ENCODE results near the gene EBF3. TPM values are rescaled to one million over a fixed set of nuclear protein-coding genes. Genes with fewer than 3 reads are reported as not detected.

The EBF3 gene
- total RNA-seq, 2 experiments from 2014 or later = not detected

GRCh38 chr10:129978322-129978721 is 14.2 kb upstream of the EBF3 start:
- no peaks in the 10 kb centered on the region for H3K4me1 Mint-ChIP-seq (ENCODE audit: low read depth)
- no peaks in the 10 kb centered on the region for H3K36me3 ChIP-seq (ENCODE audit: insufficient read depth, low read length)
- H3K4me1 ChIP-seq (ENCODE audit: insufficient read depth, low read length) = no peaks in the 10 kb centered on the region
- POLR2A ChIA-PET = no interaction called here
- peaks cover 9% of the 10 kb centered on the region for H3K9me3 Mint-ChIP-seq
- TF ChIP-seq CTCF (IDR thresholded peaks at IDR 0.05) = no peak
- intact Hi-C loops (cut with DNase I, micrococcal nuclease) = loop anchor here in 1 of 2 experiments (5.0 kb wide), 1 partner anchor 1766 kb away; no protein-coding TSS in a partner anchor
- DNase-seq (no peak), ATAC-seq (ENCODE audit: poor library complexity) (no peak)
- H3K27me3 Mint-ChIP-seq = peaks cover 84% of the 10 kb centered on the region
- H3K36me3 Mint-ChIP-seq (ENCODE audit: low read depth) = peaks cover 12% of the 10 kb centered on the region
- no peak overlapping the region for H3K27ac Mint-ChIP-seq
- no peak overlapping the region for H3K4me3 ChIP-seq (ENCODE audit: low read length)
- CTCF ChIA-PET = no interaction called here
- H3K27me3 ChIP-seq (ENCODE audit: control insufficient read depth in 1 of 2, insufficient read depth in 2 of 2, low read length in 2 of 2) = peaks cover 40 to 52% of the 10 kb centered on the region in 2 experiments
- no peak overlapping the region for H3K4me3 Mint-ChIP-seq
- no peak overlapping the region for H3K27ac ChIP-seq (ENCODE audit: low read depth in 1 of 2, low read length in 2 of 2)
- peaks cover 11 to 12% of the 10 kb centered on the region in 2 experiments for H3K9me3 ChIP-seq (ENCODE audit: control insufficient read depth in 1 of 2, insufficient read depth in 1 of 2, low read length in 2 of 2)

GRCh38 chr10:129977794-129978193 is 13.7 kb upstream of the EBF3 start:
- Mint-ChIP-seq H3K4me3 (no peak overlapping the region), H3K9me3 (peaks cover 6% of the 10 kb centered on the region), H3K4me1 (ENCODE audit: low read depth) (no peaks in the 10 kb centered on the region), H3K36me3 (ENCODE audit: low read depth) (peaks cover 7% of the 10 kb centered on the region), H3K27me3 (peaks cover 80% of the 10 kb centered on the region), H3K27ac (no peak overlapping the region)
- H3K27me3 ChIP-seq (ENCODE audit: control insufficient read depth in 1 of 2, insufficient read depth in 2 of 2, low read length in 2 of 2) = peaks cover 43 to 56% of the 10 kb centered on the region in 2 experiments
- no peaks in the 10 kb centered on the region for H3K4me1 ChIP-seq (ENCODE audit: insufficient read depth, low read length)
- H3K36me3 ChIP-seq (ENCODE audit: insufficient read depth, low read length) = no peaks in the 10 kb centered on the region
- ATAC-seq (ENCODE audit: poor library complexity) (no peak), DNase-seq (no peak)
- H3K9me3 ChIP-seq (ENCODE audit: control insufficient read depth in 1 of 2, insufficient read depth in 1 of 2, low read length in 2 of 2) = peaks cover 6 to 14% of the 10 kb centered on the region in 2 experiments
- POLR2A ChIA-PET = no interaction called here
- intact Hi-C loops (cut with DNase I, micrococcal nuclease) = loop anchor here in 1 of 2 experiments (5.0 kb wide), 1 partner anchor 1765 kb away; no protein-coding TSS in a partner anchor
- no peak overlapping the region for H3K4me3 ChIP-seq (ENCODE audit: low read length)
- TF ChIP-seq CTCF (IDR thresholded peaks at IDR 0.05) = no peak
- CTCF ChIA-PET = no interaction called here
- H3K27ac ChIP-seq (ENCODE audit: low read depth in 1 of 2, low read length in 2 of 2) = no peak overlapping the region

GRCh38 chr10:129973674-129974059 is 9.6 kb upstream of the EBF3 start:
- ChIA-PET POLR2A (no interaction called here), CTCF (no interaction called here)
- intact Hi-C loops (cut with DNase I, micrococcal nuclease) = loop anchor here (5.0 kb wide), 3 partner anchors 941 to 1761 kb away; no protein-coding TSS in a partner anchor
- Histone ChIP-seq H3K27ac (ENCODE audit: low read depth in 1 of 2, low read length in 2 of 2) (no peak overlapping the region), H3K4me3 (ENCODE audit: low read length) (no peak overlapping the region), H3K27me3 (ENCODE audit: control insufficient read depth in 1 of 2, insufficient read depth in 2 of 2, low read length in 2 of 2) (peaks cover 60 to 83% of the 10 kb centered on the region in 2 experiments), H3K4me1 (ENCODE audit: insufficient read depth, low read length) (peaks cover 15% of the 10 kb centered on the region), H3K36me3 (ENCODE audit: insufficient read depth, low read length) (no peaks in the 10 kb centered on the region), H3K9me3 (ENCODE audit: control insufficient read depth in 1 of 2, insufficient read depth in 1 of 2, low read length in 2 of 2) (peaks cover 0 to 26% of the 10 kb centered on the region in 2 experiments)
- Mint-ChIP-seq H3K9me3 (no peaks in the 10 kb centered on the region), H3K36me3 (ENCODE audit: low read depth) (no peaks in the 10 kb centered on the region), H3K4me1 (ENCODE audit: low read depth) (peaks cover 13% of the 10 kb centered on the region), H3K4me3 (no peak overlapping the region), H3K27me3 (peaks cover 82% of the 10 kb centered on the region), H3K27ac (no peak overlapping the region)
- DNase-seq = no peak
- no peak for TF ChIP-seq CTCF (IDR thresholded peaks at IDR 0.05)
- ATAC-seq (ENCODE audit: poor library complexity) = no peak
